GM18519 (cell line): ENCODE results near the gene MED13L.
"Not testable (repeated sequence)": the region's sequence is repeated elsewhere in the genome, so short reads cannot be mapped to it uniquely, and the experiment has no call there.

Experiments
- ATAC-seq: cut with Tn5 transposase; IDR thresholded peaks from one replicate; pipeline ENCODE4 v1.9.1; 2021; ENCODE audit warnings: mild to moderate bottlenecking, moderate library complexity; ENCODE audit not compliant: unreplicated experiment, low FRiP score

MED13L gene

DNA sequence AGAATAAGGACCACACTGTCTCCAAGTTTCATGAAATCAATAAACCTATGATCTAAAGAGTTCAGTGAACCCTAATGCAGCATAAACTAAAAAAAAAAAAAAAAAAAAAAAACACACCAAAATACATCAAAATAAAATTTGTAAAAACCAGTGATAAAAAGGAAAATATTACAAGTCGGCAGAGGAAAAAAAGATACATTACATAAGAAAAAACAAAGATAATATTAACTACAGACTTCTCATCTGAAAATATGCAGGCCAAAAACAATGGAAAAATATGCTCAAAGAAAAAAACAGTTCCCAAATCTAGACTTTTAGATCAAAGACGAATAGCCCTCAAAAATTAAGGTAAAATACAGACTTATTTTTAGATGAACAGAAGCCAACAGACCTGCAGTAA is 27.6 kb downstream of the MED13L start:
- ATAC-seq, result no peak

- no peak for ATAC-seq
These were observed 28.6 kb downstream of the MED13L start for GRCh38 chr12:116248930-116249329.

GRCh38 chr12:116248433-116248832 is 29.1 kb downstream of the MED13L start:
- ATAC-seq, result no peak

- ATAC-seq, result no peak
These were observed 30.1 kb downstream of the MED13L start for GRCh38 chr12:116247377-116247776.

DNA sequence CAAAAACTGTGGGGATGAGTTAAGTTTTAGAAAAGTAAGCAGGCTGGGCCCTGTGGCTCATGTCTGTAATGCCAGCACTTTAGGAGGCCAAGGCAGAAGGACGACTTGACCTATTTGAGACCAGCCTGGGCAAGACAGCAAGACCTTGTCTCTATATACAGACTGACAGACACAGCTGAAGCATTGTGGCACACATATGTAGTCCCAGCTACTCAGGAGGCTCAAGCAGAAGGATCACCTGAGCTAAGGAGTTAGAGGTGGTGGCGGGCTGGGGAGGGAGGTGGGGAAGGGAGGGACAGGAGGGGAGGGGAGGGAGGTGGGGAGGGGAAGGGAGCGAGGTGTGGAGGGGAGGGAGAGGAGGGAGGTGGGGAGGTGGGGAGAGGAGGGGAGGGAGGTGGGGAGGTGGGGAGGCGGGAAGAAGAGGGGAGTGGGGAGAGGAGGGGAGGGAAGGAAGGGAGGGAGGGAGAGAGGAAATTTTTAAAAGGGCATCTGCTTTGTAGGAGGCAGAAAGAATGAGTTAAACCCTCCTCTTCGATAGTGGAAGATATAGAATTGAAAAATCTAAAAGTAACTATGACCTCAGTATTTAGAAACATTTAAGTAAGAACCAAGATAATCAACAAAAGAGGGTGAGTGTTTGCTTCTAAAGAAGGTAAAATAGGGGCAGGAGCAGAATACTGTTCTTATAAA is 30.9 kb downstream of the MED13L start:
- no peak for ATAC-seq

- no peak for ATAC-seq
These were observed 32.3 kb downstream of the MED13L start for GRCh38 chr12:116245189-116245588.

DNA sequence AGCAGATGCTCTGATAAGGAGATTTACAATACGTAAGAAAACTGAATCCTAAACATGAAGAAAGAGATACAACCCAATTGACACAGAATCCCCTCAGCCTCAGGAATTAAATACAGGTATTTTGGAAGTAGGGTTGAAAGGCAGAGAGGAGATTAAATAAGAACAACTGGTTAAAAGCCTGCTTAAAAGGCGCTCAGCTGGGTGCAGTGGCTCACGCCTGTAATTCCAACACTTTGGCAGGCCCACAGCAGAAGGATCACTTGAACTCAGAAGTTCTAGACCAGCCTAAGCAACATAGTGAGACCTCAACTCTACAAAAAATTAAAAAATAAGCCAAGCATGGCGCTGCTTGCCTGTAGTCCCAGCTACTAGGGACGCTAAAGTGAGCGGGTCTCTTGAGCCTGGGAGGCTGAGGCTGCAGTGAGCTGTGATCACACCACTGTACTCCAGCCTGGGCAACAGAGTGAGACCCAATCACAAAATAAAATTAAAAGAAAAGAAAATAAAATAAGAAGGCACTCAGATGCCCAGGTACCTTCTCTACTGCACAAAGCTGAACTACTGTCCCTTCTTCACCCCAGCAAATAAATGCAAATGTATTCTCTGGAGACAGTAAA is 32.9 kb downstream of the MED13L start:
- no peak for ATAC-seq

DNA sequence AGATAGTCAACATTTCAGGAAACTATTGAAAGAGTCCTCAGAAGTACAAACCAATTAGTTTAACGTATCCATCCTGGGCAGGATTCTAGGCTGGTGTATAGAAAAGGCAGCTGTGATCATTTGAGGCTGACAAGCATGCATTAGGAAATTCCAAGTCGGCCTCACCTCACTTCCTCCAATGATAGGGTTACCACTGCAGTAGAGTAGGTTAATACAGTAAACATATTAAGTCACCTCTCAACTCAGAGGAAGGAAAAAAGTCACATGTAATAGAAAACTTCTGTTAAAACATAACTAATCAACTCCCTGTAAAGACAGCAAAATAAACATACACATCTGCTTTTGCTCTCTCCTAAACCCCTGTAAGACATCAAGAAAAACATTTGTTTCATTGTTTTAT is 33.5 kb downstream of the MED13L start:
- ATAC-seq, result no peak

DNA sequence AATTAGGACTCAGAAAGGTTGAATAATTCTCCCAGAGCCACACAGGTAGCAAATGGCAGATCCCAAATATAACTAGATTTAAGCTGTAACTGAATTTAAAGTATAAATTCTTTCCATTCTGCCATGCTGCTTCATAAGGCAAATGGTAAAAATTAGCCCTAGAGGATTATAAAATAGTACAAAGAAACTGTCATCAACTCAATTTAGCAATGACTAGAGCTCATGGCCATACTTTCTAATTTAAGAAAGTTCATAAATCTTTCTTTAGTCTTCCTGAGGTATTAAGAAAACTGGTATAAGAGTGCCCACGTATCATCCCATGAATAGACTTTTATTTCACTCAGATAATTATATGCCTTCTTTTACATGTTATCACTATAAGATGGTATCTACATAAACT is 34.8 kb downstream of the MED13L start:
- ATAC-seq, result no peak

- ATAC-seq, result no peak
These were observed 36.2 kb downstream of the MED13L start for GRCh38 chr12:116241157-116241759.

- ATAC-seq, result not testable (repeated sequence)
These were observed 38.8 kb downstream of the MED13L start for GRCh38 chr12:116238570-116239119.

DNA sequence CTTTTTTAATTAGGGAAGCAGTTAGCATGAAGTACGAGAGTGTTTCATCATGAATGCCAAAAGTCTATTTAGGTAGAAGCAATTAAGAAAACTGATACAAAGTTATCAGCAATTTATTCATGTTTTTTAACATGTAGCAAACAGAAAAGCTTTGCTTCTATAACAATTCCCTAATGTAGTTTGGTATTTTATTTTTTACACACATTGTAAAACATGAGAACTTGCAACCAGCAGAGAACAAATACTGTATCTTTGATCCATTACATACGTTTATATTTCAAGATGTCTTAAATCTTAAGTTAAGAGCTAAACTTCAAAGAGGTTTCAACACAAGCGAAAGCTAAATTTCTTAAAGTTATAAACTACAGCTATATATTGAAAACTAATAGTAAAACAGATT is 39.3 kb downstream of the MED13L start:
- ATAC-seq, result no peak

- no peak for ATAC-seq
These were observed 40.5 kb downstream of the MED13L start for GRCh38 chr12:116236976-116237375.

DNA sequence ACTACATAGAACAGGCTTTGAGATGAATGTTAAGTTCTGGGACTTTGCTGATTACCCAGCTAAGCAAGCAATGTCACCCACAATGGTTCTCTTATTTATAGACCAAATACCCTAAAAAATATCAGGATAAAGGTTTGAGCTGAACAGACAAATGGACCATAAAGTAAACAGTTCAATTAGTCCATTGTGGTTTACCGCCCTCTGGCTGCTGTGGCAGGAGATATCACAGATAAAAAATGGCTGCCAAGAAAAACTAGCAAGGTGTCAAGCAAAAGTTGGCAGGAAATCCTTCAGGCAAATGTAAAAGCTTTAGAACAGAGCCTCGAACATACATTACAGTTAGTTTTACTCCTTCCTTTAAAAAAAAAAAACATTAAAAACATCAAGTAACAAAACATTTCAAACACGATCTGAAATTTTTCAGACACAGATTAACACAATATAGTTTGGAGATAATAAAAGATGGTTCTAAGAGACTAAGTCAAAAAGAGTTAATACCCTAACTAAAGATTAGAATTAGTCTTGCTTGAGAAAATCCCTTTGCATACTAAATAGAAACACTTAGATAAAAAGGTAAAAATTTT is 41.3 kb downstream of the MED13L start:
- ATAC-seq, result no peak

DNA sequence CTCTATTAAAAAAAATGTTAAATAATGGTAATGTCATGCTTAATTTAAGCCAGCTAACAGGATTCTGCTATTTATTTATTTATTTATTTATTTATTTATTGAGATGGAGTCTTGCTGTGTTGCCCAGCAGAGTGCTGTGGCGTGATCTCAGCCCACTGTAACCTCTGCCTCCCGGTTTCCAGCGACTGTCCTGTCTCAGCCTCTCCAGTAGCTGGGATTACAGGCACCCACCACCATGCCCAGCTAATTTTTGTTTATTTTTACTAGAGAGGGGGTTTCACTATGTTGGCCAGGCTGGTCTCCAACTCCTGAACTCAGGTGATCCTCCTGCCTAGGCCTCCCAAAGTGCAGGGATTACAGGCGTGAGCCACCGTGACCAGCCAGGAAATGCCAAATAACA is 43.3 kb downstream of the MED13L start:
- not testable (repeated sequence) for ATAC-seq

DNA sequence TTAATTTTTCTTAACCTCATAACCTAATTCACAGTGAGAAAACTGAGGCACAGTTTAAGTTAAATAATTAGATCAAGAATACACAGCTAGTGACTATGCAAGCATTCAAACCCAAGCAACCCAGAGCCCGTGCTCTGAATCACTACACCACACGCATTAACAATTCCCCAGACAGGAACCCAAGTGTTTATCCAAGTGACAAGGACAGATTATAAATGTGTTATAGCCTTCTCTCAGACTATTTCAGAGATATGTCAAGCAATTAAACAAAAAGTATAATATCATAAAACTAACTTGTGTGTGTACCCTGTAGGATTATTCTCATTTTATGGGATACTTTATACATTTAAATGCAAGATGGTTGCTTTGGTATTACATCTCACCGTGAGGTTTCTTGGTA is 43.8 kb downstream of the MED13L start:
- no peak for ATAC-seq

GRCh38 chr12:116227811-116228210 is 49.7 kb downstream of the MED13L start:
- no peak for ATAC-seq

DNA sequence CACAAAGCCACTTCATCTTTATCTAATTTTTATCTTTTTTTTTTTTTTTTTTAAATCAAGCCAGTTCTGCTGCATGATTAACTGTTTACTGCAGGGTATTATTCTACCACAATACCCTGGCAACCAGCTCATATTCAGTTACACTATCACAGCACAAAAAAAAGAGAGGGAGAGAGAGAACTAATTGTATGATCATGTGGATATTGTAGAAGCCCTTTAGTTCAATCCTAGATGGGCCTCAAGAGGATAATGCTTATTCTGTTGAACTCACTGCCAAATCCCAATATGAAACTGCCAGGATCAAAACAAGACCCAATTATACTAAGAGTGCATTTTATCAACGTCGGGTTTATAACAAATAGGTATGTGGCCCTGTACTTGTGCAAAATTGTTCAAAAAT is 51.5 kb downstream of the MED13L start:
- ATAC-seq, result no peak

DNA sequence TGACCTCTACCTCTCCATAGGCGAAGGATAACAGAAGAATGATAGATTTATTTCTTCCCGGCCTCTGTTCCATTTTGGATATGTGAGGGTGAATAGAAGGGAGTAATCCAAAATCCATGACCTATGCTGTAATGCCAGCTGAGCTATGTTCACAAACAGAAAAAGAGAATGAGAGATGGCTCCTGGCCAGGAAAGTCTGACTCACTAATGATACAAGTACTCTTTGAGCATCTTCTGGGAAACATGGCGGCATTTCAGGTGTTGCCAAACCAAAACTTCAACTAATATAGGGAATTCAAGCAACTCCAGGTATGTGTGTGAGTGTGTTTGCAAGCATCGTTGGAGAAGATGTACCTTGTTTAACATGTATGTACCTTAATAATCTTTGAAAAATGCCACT is 55.1 kb downstream of the MED13L start:
- ATAC-seq, result no peak

GRCh38 chr12:116220756-116221155 is 56.7 kb downstream of the MED13L start:
- ATAC-seq, result no peak

GRCh38 chr12:116217045-116217735 is 60.3 kb downstream of the MED13L start:
- no peak for ATAC-seq
